ENCODE results near the gene LMO7. TPM values are rescaled to one million over a fixed set of nuclear protein-coding genes. Genes with fewer than 3 reads are reported as not detected.

Gene LMO7
- total and polyA plus RNA-seq, 2 of the 8 experiments (the other 6 are each of a cell fraction or from before 2014, with no cell fraction given): 8.1 to 28.3 TPM

DNA sequence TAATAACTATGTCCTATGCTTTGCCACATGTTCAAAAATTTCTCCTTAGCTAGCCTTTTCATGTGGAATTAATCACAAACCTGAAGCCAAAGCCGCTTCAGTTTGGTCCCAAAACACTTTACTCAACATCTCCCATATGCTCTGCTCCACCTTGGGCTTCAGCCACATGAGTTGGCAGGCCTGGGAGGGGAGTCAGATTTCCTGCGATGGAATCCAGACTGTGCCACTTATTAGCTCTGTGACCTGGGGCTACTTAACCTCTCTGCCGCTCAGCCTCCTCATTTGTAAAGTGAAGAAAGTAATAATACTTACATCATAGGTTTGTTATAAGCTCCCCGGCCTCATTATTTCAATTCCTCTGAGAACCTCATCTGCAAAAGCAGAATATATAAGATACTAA lies 272.0 kb downstream of the LMO7 start:
- Histone ChIP-seq H3K27me3 (replicated peaks in 1 of 4; ENCODE audit: control insufficient read depth in 3 of 4, extremely low read depth in 1 of 4, insufficient read depth in 3 of 4, low read length in 3 of 4) (no peaks in the 10 kb centered on the region), H3K79me1 (ENCODE audit: low read depth, low read length) (no peaks in the 10 kb centered on the region), H2BK15ac (ENCODE audit: low read length) (no peak overlapping the region), H3K23ac (ENCODE audit: insufficient read length) (no peak overlapping the region), H3K27ac (ENCODE audit: low read depth, low read length) (no peak overlapping the region), H3K23me2 (ENCODE audit: low read depth, low read length) (no peaks in the 10 kb centered on the region), H4K91ac (replicated peaks; ENCODE audit: insufficient read length, low read length) (no peak overlapping the region), H4K8ac (ENCODE audit: extremely low read depth, insufficient read depth, low read length) (no peak overlapping the region), H3K56ac (replicated peaks; ENCODE audit: insufficient read length, low read depth, low read length) (no peak overlapping the region), H3K18ac (ENCODE audit: extremely low read depth, low read length) (no peak overlapping the region; the same call in 1 of the 2 replicates), H3K9me3 (ENCODE audit: insufficient read depth in 2 of 2, low read depth in 1 of 2, low read length in 1 of 2) (no peaks in the 10 kb centered on the region), H3K4me3 (ENCODE audit: extremely low read depth in 1 of 4, insufficient read depth in 2 of 4, low read depth in 3 of 4, low read length in 4 of 4) (no peak overlapping the region), H4K20me1 (replicated peaks in 1 of 2; ENCODE audit: control insufficient read depth in 1 of 2, insufficient read depth in 2 of 2, low read length in 2 of 2) (no peaks in the 10 kb centered on the region), H2BK5ac (ENCODE audit: low read depth, low read length) (no peak overlapping the region), H3K4ac (replicated peaks; ENCODE audit: insufficient read length, low read depth, low read length) (no peak overlapping the region), H3K14ac (ENCODE audit: insufficient read length) (no peak overlapping the region), H3K9ac (replicated peaks in 1 of 4; ENCODE audit: extremely low read depth in 1 of 4, low read depth in 3 of 4, low read length in 3 of 4) (no peak overlapping the region), H2BK120ac (replicated peaks; ENCODE audit: low read depth, low read length) (no peak overlapping the region), H3K4me2 (ENCODE audit: insufficient read depth in 1 of 2, low read depth in 2 of 2, low read length in 2 of 2) (no peak overlapping the region), H2BK20ac (ENCODE audit: low read length) (no peak overlapping the region), H3K79me2 (ENCODE audit: control insufficient read depth in 1 of 2, insufficient read depth in 2 of 2, low read length in 2 of 2) (no peaks in the 10 kb centered on the region), H2AK5ac (ENCODE audit: low read depth, low read length) (no peak overlapping the region), H3K4me1 (replicated peaks in 1 of 4; ENCODE audit: control insufficient read depth in 3 of 4, insufficient read depth in 4 of 4, low read length in 3 of 4) (no peaks in the 10 kb centered on the region), H4K5ac (ENCODE audit: insufficient read length, low read depth, low read length) (no peak overlapping the region), H2BK12ac (ENCODE audit: low read depth, low read length) (no peak overlapping the region), H2AFZ (ENCODE audit: low read length) (no peak overlapping the region), H3K36me3 (ENCODE audit: control insufficient read depth in 2 of 4, insufficient read depth in 4 of 4, low read length in 3 of 4) (no peaks in the 10 kb centered on the region)
- TF ChIP-seq CHD1 (IDR thresholded peaks at IDR 0.05; ENCODE audit: low read depth, low read length) (no peak), GTF2F1 (IDR thresholded peaks at IDR 0.05; ENCODE audit: borderline replicate concordance, low read depth, low read length) (no peak), TEAD4 (IDR thresholded peaks at IDR 0.05; ENCODE audit: low read depth, low read length) (no peak), CTBP2 (IDR thresholded peaks at IDR 0.05; ENCODE audit: borderline replicate concordance, insufficient read depth, insufficient read length, low read length) (no peak), MAFK (IDR thresholded peaks at IDR 0.05; ENCODE audit: low read depth, low read length) (no peak), SP4 (IDR thresholded peaks at IDR 0.05; ENCODE audit: low read length) (no peak), POLR2AphosphoS5 (IDR thresholded peaks at IDR 0.05; ENCODE audit: low read depth, low read length) (no peak), NRF1 (IDR thresholded peaks at IDR 0.05; ENCODE audit: low read depth, low read length) (no peak), SIX5 (IDR thresholded peaks at IDR 0.05; ENCODE audit: low read depth, low read length) (no peak), JUND (IDR thresholded peaks at IDR 0.05; ENCODE audit: low read length) (no peak), NANOG (IDR thresholded peaks at IDR 0.05; ENCODE audit: insufficient read depth, low read depth, low read length, poor library complexity, severe bottlenecking) (no peak)
- TF ChIP-seq, protein P1, sequence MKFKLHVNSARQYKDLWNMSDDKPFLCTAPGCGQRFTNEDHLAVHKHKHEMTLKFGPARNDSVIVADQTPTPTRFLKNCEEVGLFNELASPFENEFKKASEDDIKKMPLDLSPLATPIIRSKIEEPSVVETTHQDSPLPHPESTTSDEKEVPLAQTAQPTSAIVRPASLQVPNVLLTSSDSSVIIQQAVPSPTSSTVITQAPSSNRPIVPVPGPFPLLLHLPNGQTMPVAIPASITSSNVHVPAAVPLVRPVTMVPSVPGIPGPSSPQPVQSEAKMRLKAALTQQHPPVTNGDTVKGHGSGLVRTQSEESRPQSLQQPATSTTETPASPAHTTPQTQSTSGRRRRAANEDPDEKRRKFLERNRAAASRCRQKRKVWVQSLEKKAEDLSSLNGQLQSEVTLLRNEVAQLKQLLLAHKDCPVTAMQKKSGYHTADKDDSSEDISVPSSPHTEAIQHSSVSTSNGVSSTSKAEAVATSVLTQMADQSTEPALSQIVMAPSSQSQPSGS (IDR thresholded peaks at IDR 0.05; ENCODE audit: low read length): no peak
- POLR2A ChIA-PET (ENCODE audit: partially characterized antibody): no interaction called here
- DNase-seq (ENCODE audit: low read depth in 1 of 2, low spot score in 2 of 2) (no peak), FAIRE-seq (no peak)
- CTCF ChIA-PET (ENCODE audit: partially characterized antibody): interaction anchor here (0.8 to 6.4 kb wide), 11 partner anchors 19 to 722 kb away, joined by 3 to 31 read pairs (median 6); no protein-coding TSS in a partner anchor
- 93% methylated on average over 4 of the region's 4 CpGs; no CpG with 5 or more reads in 1 of the 2 experiments for WGBS, 2 experiments (ENCODE audit: extremely low coverage in 1 of 2, insufficient coverage in 1 of 2, insufficient read length in 1 of 2, insufficient replicate concordance in 2 of 2, low coverage in 1 of 2, low lambda C conversion rate in 2 of 2, missing lambda C conversion rate in 1 of 2)
